Hepatocyte (in vitro differentiated cells): Measurements from ENCODE around the gene GNB3.
"Not testable (repeated sequence)": the region's sequence is repeated elsewhere in the genome, so short reads cannot be mapped to it uniquely, and the experiment has no call there.

Experiments used
- EZH2 ChIP-seq: fragments of 200-600 bp; sonication (generic); IDR thresholded peaks from 2 replicates; pipeline ENCODE4 v1.6.1; 2016; ENCODE audit warnings: antibody characterized with exemption, mild to moderate bottlenecking, borderline replicate concordance
- TF ChIP-seq, protein P1 (sequence below): fragments of 200-600 bp; sonication (generic); IDR thresholded peaks from 2 replicates; pipeline ENCODE4 v1.5.1; 2016; ENCODE audit warnings: antibody characterized with exemption, mild to moderate bottlenecking; ENCODE audit not compliant: poor library complexity

- TF ChIP-seq, protein P1, sequence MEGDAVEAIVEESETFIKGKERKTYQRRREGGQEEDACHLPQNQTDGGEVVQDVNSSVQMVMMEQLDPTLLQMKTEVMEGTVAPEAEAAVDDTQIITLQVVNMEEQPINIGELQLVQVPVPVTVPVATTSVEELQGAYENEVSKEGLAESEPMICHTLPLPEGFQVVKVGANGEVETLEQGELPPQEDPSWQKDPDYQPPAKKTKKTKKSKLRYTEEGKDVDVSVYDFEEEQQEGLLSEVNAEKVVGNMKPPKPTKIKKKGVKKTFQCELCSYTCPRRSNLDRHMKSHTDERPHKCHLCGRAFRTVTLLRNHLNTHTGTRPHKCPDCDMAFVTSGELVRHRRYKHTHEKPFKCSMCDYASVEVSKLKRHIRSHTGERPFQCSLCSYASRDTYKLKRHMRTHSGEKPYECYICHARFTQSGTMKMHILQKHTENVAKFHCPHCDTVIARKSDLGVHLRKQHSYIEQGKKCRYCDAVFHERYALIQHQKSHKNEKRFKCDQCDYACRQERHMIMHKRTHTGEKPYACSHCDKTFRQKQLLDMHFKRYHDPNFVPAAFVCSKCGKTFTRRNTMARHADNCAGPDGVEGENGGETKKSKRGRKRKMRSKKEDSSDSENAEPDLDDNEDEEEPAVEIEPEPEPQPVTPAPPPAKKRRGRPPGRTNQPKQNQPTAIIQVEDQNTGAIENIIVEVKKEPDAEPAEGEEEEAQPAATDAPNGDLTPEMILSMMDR = not testable (repeated sequence)
- not testable (repeated sequence) for TF ChIP-seq EZH2
These were observed 45.7 kb downstream of the GNB3 start for GRCh38 chr12:6886206-6886999.
